A549 (cell line): ENCODE data around the gene HPD.

ENCODE experiments used
- CHD2 ChIP-seq: fragments of 150-350 bp; IDR thresholded peaks from 2 replicates; pipeline ENCODE4 v1.6.1; 2014; ENCODE audit warnings: low read length; ENCODE audit not compliant: partially characterized antibody
- CTCF ChIP-seq: fragments of >200 bp; sonication (Bioruptor Twin); formaldehyde crosslinking; IDR thresholded peaks from 3 replicates; pipeline ENCODE4 v1.5.1; 2016
- HDAC2 ChIP-seq: fragments of 200-600 bp; sonication (generic); IDR thresholded peaks from 2 replicates; pipeline ENCODE4 v1.6.1; 2016
- KDM1A ChIP-seq: fragments of 200-600 bp; sonication (generic); IDR thresholded peaks from 2 replicates; pipeline ENCODE4 v1.6.1; 2016; ENCODE audit warnings: low read depth, mild to moderate bottlenecking
- POLR2A ChIP-seq: IDR thresholded peaks from 2 replicates; pipeline ENCODE4 v1.6.1; 2012; ENCODE audit warnings: mild to moderate bottlenecking, low read length
- POLR2AphosphoS2 ChIP-seq: conservative IDR thresholded peaks from 2 replicates; pipeline ENCODE4 v1.6.1; 2012; ENCODE audit warnings: low read length, improper control_type of control experiment, inconsistent platforms
- TF ChIP-seq, protein P1 (sequence below): fragments of 200-600 bp; sonication (generic); IDR thresholded peaks from 2 replicates; pipeline ENCODE4 v1.6.1; 2016; ENCODE audit warnings: antibody characterized with exemption, mild to moderate bottlenecking, moderate library complexity

DNA sequence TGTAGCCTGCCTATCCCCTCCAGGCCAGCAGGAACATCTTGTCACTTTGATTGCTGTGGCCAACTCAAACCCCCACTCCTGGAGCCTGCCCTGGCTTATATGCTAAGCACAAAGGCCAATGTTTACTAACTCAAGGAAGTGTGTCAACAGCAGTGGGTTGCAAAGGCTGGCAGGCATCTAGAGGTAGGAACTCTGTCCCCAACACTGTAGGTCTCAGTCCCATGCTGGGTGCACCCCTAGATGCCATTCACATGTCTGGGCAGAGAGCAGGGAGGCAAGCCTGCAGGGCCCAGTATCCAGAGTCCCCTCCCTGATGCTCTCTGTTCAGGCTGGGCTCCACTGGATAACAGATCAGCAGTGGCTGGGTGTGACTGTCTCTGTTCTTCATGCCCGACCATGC lies 1.6 kb upstream of the HPD start:
- TF ChIP-seq POLR2AphosphoS2 (no peak), CHD2 (no peak), CTCF (no peak), HDAC2 (no peak), KDM1A (no peak), POLR2A (no peak)
- TF ChIP-seq, protein P1, sequence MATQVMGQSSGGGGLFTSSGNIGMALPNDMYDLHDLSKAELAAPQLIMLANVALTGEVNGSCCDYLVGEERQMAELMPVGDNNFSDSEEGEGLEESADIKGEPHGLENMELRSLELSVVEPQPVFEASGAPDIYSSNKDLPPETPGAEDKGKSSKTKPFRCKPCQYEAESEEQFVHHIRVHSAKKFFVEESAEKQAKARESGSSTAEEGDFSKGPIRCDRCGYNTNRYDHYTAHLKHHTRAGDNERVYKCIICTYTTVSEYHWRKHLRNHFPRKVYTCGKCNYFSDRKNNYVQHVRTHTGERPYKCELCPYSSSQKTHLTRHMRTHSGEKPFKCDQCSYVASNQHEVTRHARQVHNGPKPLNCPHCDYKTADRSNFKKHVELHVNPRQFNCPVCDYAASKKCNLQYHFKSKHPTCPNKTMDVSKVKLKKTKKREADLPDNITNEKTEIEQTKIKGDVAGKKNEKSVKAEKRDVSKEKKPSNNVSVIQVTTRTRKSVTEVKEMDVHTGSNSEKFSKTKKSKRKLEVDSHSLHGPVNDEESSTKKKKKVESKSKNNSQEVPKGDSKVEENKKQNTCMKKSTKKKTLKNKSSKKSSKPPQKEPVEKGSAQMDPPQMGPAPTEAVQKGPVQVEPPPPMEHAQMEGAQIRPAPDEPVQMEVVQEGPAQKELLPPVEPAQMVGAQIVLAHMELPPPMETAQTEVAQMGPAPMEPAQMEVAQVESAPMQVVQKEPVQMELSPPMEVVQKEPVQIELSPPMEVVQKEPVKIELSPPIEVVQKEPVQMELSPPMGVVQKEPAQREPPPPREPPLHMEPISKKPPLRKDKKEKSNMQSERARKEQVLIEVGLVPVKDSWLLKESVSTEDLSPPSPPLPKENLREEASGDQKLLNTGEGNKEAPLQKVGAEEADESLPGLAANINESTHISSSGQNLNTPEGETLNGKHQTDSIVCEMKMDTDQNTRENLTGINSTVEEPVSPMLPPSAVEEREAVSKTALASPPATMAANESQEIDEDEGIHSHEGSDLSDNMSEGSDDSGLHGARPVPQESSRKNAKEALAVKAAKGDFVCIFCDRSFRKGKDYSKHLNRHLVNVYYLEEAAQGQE: no peak
